Measurements from ENCODE around the gene ZGPAT.
"Not testable (repeated sequence)": the region's sequence is repeated elsewhere in the genome, so short reads cannot be mapped to it uniquely, and the experiment has no call there.

ZGPAT gene

GRCh38 chr20:63768591-63769515, 61.0 kb downstream of the ZGPAT start:
- no peak for DNase-seq

DNA sequence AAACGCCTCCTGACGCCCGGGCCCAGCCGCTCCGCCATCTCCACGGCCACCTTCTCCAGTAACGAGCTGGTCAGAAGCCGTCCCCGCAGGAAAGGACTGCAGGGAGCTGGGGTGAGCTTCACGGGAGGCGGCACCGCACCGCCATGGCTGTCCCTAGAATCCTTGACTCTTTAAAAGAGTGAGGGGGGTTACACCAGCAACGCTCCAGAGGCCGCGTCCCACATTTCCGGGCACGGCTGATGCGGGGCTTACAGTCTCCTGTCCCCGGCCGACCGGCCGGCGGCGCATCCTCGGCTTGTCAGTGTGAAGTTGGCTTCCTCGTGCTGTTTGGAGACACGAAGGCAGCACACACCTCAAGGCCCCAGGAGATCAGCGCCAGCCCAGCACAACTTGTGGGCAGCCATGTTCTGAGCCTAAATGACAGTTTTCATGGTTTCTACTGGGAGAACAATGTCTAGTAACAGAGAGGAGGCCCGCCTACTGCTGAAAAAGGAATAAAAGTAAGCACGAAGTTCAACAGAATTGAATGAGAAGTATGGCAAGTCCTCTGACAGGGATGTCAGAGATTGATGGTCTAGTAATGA, 62.1 kb downstream of the ZGPAT start:
- no peak for DNase-seq

DNA sequence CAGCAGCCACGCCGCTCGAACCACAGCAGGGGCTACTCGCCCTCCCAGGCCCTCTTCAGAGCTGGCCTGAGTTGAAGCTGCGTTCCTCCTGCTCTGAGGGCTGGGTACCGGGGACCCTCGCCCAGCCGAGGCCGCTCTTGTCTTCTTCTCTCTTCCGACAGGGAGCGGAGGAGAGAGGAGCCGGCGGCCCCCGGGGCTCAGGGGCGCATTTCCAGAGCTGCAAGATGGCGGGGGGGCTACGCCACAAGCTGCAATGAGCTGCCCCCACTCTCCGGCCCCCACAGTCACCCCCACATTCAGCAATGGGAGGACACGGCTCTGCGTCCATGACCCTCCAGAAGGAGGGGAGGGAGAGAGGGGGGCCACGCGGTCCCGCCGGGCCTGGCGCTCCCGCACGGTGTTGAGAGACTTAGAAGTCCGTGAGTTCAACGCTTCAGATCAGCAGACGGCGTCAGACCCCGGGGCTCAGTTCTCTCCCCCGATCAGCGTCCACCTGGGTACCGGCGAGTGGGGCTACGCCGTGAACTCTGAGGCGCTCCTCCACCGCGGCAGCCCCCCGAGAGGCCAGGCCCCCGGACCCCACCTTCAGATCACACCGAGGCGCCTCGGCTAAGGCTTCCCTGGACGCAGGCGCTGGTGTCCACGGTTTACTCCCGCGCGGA, 63.3 kb downstream of the ZGPAT start:
- no peak for DNase-seq

DNA sequence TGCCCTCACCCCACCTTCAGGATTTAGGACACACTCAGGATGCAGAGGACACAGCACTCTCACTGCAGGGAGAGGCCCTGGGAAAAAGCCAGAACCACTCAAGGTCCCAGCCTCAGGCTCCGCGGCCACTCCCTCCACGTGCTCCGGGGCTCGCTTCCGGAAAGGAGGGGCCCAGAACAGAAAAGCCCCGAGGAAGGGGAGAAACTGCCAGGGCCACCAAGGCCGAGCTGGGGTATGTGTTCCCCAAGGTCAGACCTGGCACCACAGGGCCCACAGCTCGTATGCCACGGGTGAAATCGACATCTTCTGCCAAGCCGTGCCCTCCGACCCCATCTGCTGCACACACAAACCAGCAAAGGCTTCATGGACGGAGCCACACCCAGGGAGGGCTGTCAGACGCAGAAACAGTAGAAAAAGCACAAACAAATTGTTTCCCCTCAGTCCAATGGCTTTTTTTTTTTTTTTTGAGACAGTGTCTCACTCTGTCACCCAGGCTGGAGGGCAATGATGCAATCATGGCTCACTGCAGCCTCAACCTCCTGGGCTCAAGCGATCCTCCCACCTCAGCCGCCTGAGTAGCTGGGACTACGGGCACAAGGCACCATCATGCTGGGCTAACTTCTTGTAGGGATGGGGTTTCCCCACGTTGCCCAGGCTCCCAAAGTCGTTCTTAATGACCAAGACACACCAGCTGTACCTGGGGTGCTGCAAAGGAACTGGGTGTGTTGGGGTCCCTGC, 65.1 kb downstream of the ZGPAT start:
- no peak for DNase-seq

DNA sequence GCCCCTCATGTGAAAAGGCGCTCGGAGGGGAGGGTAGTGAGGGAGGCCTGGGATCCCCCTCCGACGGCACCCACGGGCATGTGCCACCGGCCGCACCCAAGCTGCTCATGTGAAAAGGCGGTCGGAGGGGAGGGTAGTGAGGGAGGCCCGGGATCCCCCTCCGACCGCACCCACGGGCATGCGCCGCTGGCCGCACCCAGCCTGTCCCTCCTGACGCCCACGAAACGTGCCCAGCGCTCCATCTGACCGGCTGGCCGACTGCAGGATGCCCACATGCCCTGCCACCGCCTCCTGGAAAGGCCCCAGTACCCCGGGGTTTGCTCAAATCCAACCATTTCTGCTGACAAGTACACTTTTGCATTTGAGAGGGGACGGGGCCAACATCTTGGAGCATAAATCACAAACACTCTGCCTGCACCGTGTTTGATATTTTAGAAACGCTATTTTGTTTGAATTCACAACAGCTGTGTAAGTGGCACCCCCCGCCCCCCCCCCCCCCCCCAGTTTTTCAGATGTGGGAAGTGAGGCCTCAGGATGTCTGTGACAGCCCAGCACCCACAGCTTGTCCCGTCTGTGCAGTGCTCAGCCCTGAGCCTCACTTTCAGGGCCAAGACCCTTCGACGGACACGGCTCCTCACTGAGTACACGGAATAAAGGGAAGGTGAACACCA, 65.9 kb downstream of the ZGPAT start:
- no peak for DNase-seq

- no peak for DNase-seq
These were observed 66.5 kb downstream of the ZGPAT start for GRCh38 chr20:63774306-63774705.

DNA sequence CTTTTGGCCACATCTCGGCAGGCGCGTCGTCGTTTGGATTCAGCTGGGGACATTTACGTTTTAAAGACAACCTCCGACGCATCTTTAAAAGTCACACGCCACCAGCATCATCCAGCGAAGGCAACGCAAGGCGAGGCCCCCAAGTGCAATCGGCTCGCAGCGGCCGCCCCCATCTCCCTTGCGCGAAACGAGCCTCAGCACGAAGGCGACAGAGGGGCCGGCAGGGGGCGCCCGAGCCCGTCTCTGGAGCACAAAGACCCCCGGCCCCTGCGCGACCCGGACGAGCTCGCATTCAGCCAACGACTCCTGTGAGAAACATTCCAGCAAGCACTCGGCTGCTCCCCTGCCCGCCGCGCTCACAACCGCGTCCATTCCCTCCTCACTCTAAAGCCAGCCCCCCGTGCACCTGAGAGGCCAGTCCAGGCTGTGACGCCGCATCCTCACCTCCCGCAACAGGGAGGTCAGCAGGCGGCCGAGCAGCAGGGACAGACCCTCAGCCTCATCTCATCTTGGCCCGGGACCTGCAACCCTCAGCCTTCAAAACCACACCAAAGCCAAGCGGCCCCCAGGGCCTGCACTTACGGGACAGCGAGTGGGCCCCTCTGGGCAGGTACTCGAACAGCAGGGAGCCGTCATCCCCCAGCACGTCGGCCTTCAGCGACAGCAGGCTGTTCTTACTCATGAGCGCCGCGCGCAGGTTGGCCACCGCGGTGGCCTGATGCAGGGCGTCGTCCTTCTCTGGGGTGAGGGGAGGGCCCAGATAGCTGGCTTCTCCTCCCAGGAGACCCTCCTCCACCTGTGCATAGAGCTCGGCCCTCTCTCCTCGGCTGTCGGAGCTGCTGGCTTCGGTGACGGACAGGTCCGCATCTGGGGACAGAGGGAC, 67.5 kb downstream of the ZGPAT start:
- DNase-seq = no peak

- DNase-seq = not testable (repeated sequence)
These were observed 69.0 kb downstream of the ZGPAT start for GRCh38 chr20:63776875-63777274.

GRCh38 chr20:63777614-63778013, 69.8 kb downstream of the ZGPAT start:
- no peak for DNase-seq

DNA sequence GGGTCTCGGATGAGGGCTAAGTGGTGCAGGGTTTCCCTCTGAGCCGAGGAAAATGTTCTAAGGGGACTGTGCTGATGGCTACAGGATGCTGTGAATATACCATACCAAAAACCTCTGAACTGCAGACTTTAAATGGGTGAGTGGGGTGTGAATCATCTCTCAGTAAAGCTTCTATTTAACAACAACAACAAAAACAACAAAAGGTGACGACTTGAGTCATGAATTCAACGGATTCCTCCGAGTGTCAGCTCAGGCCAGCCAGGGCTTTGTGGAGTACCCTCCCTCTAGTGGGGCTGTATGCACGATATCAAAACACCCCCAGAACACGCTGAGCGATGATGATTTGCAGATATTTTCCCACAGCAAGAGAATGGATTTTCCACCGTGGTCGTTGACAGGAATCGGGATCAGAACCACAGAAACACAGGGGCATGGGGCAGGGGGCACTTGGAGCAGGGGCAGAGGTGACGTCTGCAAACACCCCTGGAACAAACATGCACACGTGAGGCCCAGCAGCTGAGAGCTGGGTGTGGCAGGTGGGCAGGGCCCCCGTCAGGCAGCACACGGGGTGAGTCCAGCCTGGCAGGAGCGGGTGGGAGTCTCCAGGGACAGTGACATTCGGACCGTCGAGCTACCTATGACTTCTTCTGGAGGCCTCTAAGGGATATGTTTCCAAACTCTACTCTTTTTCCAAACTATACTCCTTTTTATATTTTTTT, 70.4 kb downstream of the ZGPAT start:
- DNase-seq = no peak

DNA sequence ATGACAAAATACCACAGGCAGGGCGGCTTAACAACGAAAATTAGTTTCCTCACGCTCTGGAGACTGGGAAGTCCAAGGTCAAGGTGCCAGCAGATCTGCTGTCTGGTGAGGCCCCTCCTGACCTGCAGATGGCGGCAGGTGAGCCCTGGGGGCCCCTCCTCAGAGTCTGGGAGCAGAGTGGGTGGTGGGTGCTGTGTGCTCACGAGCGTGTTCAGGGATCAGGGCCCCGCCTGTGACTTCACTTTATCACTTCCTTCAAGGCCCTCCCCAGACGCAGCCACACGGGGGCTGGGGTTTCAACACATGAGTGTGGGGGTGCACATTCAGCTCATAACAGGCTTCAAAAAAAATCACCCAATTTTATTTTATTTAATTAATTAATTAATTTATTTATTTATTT, 71.0 kb downstream of the ZGPAT start:
- DNase-seq = no peak

DNA sequence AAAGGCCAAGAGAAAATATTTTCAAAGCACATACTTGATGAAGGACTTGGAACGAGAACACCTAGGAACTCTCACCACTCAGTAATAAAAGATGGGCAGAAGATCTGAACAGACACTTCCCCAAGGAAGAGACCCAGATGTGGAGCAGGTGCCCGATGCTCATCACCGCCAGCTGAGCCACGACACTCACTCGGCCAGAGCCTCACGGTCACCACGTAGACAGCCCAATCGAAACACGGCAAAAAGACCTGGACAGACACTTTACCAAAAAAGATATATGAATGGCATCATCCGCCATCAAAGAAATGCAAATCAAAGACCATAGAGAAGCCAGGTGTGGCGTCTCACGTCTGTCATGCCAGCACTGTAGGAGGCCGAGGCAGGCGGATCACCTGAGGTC, 73.3 kb downstream of the ZGPAT start:
- DNase-seq = no peak

GRCh38 chr20:63782051-63782471, 74.2 kb downstream of the ZGPAT start:
- DNase-seq = no peak

GRCh38 chr20:63782521-63782971, 74.7 kb downstream of the ZGPAT start:
- DNase-seq = no peak

GRCh38 chr20:63783970-63784369, 76.1 kb downstream of the ZGPAT start:
- no peak for DNase-seq

DNA sequence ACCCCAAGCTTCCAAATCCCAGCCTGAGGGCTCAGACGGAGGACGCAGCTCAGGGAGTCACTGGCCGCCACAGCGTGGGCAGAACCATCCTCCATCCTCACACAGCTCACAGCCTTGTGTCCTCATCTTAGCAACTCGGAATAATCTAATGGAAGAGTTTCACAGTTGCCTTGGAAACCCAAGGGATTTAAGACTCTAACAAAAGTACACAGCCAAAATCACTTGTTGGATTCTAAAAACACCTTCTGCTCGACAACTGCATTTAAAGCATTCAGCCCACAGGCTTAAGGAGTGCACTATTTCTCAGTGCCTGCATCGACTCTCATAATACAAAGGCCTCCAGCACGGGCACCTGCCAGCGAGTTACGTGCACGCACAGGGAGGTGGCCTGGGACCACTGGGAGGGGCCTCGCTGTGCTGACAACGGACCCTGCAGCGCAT, 77.9 kb downstream of the ZGPAT start:
- DNase-seq = no peak

Measured in activated CD4-positive, alpha-beta T cell treated with anti-CD3 and anti-CD28 coated beads for 1 hour (primary cell).